Measurements from ENCODE around the gene HUNK.

HUNK gene

GRCh38 chr21:31879241-31879650 is 6.4 kb downstream of the HUNK start:
- Histone ChIP-seq H3K4me1 (ENCODE audit: control insufficient read depth in 2 of 2, insufficient read depth in 2 of 2, low read length in 2 of 2) (peaks cover 7 to 12% of the 10 kb centered on the region in 2 donors), H3K27me3 (ENCODE audit: control insufficient read depth in 2 of 2, insufficient read depth in 2 of 2, low read length in 2 of 2) (no peaks in the 10 kb centered on the region), H3K4me3 (ENCODE audit: low read length in 2 of 2) (no peak overlapping the region), H3K9ac (ENCODE audit: low read depth in 1 of 2, low read length in 2 of 2) (no peak overlapping the region), H3K9me3 (ENCODE audit: control insufficient read depth in 2 of 2, low read length in 2 of 2) (no peaks in the 10 kb centered on the region), H3K36me3 (ENCODE audit: control insufficient read depth in 2 of 2, insufficient read depth in 2 of 2, low read length in 2 of 2) (no peaks in the 10 kb centered on the region), H3K27ac (ENCODE audit: low read depth in 2 of 2, low read length in 2 of 2) (no peak overlapping the region)

- Histone ChIP-seq H3K9me3 (ENCODE audit: control insufficient read depth in 2 of 2, low read length in 2 of 2) (no peaks in the 10 kb centered on the region), H3K27ac (ENCODE audit: low read depth in 2 of 2, low read length in 2 of 2) (no peak overlapping the region), H3K27me3 (ENCODE audit: control insufficient read depth in 2 of 2, insufficient read depth in 2 of 2, low read length in 2 of 2) (no peaks in the 10 kb centered on the region), H3K4me3 (ENCODE audit: low read length in 2 of 2) (no peak overlapping the region), H3K36me3 (ENCODE audit: control insufficient read depth in 2 of 2, insufficient read depth in 2 of 2, low read length in 2 of 2) (no peaks in the 10 kb centered on the region), H3K4me1 (ENCODE audit: control insufficient read depth in 2 of 2, insufficient read depth in 2 of 2, low read length in 2 of 2) (peaks cover 7% of the 10 kb centered on the region in 2 donors), H3K9ac (ENCODE audit: low read depth in 1 of 2, low read length in 2 of 2) (no peak overlapping the region)
Observed at GRCh38 chr21:31879911-31880310, 7.1 kb downstream of the HUNK start.

- no peak overlapping the region for H3K4me3 ChIP-seq (ENCODE audit: low read length in 2 of 2)
- no peak overlapping the region for H3K27ac ChIP-seq (ENCODE audit: low read depth in 2 of 2, low read length in 2 of 2)
- no peaks in the 10 kb centered on the region for H3K27me3 ChIP-seq (ENCODE audit: control insufficient read depth in 2 of 2, insufficient read depth in 2 of 2, low read length in 2 of 2)
- H3K36me3 ChIP-seq (ENCODE audit: control insufficient read depth in 2 of 2, insufficient read depth in 2 of 2, low read length in 2 of 2) = no peaks in the 10 kb centered on the region
- H3K9ac ChIP-seq (ENCODE audit: low read depth in 1 of 2, low read length in 2 of 2) = no peak overlapping the region
- no peaks in the 10 kb centered on the region for H3K9me3 ChIP-seq (ENCODE audit: control insufficient read depth in 2 of 2, low read length in 2 of 2)
- H3K4me1 ChIP-seq (ENCODE audit: control insufficient read depth in 2 of 2, insufficient read depth in 2 of 2, low read length in 2 of 2) = no peaks in the 10 kb centered on the region
Observed at GRCh38 chr21:31880816-31881215, 8.0 kb downstream of the HUNK start.

- Histone ChIP-seq H3K4me1 (ENCODE audit: control insufficient read depth in 2 of 2, insufficient read depth in 2 of 2, low read length in 2 of 2) (no peaks in the 10 kb centered on the region), H3K9me3 (ENCODE audit: control insufficient read depth in 2 of 2, low read length in 2 of 2) (no peaks in the 10 kb centered on the region), H3K27me3 (ENCODE audit: control insufficient read depth in 2 of 2, insufficient read depth in 2 of 2, low read length in 2 of 2) (no peaks in the 10 kb centered on the region), H3K27ac (ENCODE audit: low read depth in 2 of 2, low read length in 2 of 2) (no peak overlapping the region), H3K9ac (ENCODE audit: low read depth in 1 of 2, low read length in 2 of 2) (no peak overlapping the region), H3K36me3 (ENCODE audit: control insufficient read depth in 2 of 2, insufficient read depth in 2 of 2, low read length in 2 of 2) (no peaks in the 10 kb centered on the region), H3K4me3 (ENCODE audit: low read length in 2 of 2) (no peak overlapping the region)
Observed at GRCh38 chr21:31882711-31883110, 9.9 kb downstream of the HUNK start.

GRCh38 chr21:31885146-31885545 is 12.3 kb downstream of the HUNK start:
- H3K4me1 ChIP-seq (ENCODE audit: control insufficient read depth in 2 of 2, insufficient read depth in 2 of 2, low read length in 2 of 2) = peaks cover 0 to 3% of the 10 kb centered on the region in 2 donors
- H3K36me3 ChIP-seq (ENCODE audit: control insufficient read depth in 2 of 2, insufficient read depth in 2 of 2, low read length in 2 of 2) = no peaks in the 10 kb centered on the region
- H3K4me3 ChIP-seq (ENCODE audit: low read length in 2 of 2) = no peak overlapping the region
- no peaks in the 10 kb centered on the region for H3K9me3 ChIP-seq (ENCODE audit: control insufficient read depth in 2 of 2, low read length in 2 of 2)
- H3K27me3 ChIP-seq (ENCODE audit: control insufficient read depth in 2 of 2, insufficient read depth in 2 of 2, low read length in 2 of 2) = no peaks in the 10 kb centered on the region
- H3K27ac ChIP-seq (ENCODE audit: low read depth in 2 of 2, low read length in 2 of 2) = no peak overlapping the region
- H3K9ac ChIP-seq (ENCODE audit: low read depth in 1 of 2, low read length in 2 of 2) = no peak overlapping the region

GRCh38 chr21:31886915-31887314 is 14.1 kb downstream of the HUNK start:
- no peaks in the 10 kb centered on the region for H3K9me3 ChIP-seq (ENCODE audit: control insufficient read depth in 2 of 2, low read length in 2 of 2)
- H3K4me3 ChIP-seq (ENCODE audit: low read length in 2 of 2) = no peak overlapping the region
- H3K27me3 ChIP-seq (ENCODE audit: control insufficient read depth in 2 of 2, insufficient read depth in 2 of 2, low read length in 2 of 2) = no peaks in the 10 kb centered on the region
- H3K27ac ChIP-seq (ENCODE audit: low read depth in 2 of 2, low read length in 2 of 2) = no peak overlapping the region
- peaks cover 0 to 3% of the 10 kb centered on the region in 2 donors for H3K4me1 ChIP-seq (ENCODE audit: control insufficient read depth in 2 of 2, insufficient read depth in 2 of 2, low read length in 2 of 2)
- no peak overlapping the region for H3K9ac ChIP-seq (ENCODE audit: low read depth in 1 of 2, low read length in 2 of 2)
- no peaks in the 10 kb centered on the region for H3K36me3 ChIP-seq (ENCODE audit: control insufficient read depth in 2 of 2, insufficient read depth in 2 of 2, low read length in 2 of 2)

- no peaks in the 10 kb centered on the region for H3K36me3 ChIP-seq (ENCODE audit: control insufficient read depth in 2 of 2, insufficient read depth in 2 of 2, low read length in 2 of 2)
- H3K4me1 ChIP-seq (ENCODE audit: control insufficient read depth in 2 of 2, insufficient read depth in 2 of 2, low read length in 2 of 2) = peaks cover 0 to 3% of the 10 kb centered on the region in 2 donors
- no peak overlapping the region for H3K9ac ChIP-seq (ENCODE audit: low read depth in 1 of 2, low read length in 2 of 2)
- H3K4me3 ChIP-seq (ENCODE audit: low read length in 2 of 2) = no peak overlapping the region
- H3K27ac ChIP-seq (ENCODE audit: low read depth in 2 of 2, low read length in 2 of 2) = no peak overlapping the region
- no peaks in the 10 kb centered on the region for H3K9me3 ChIP-seq (ENCODE audit: control insufficient read depth in 2 of 2, low read length in 2 of 2)
- H3K27me3 ChIP-seq (ENCODE audit: control insufficient read depth in 2 of 2, insufficient read depth in 2 of 2, low read length in 2 of 2) = no peaks in the 10 kb centered on the region
Observed at GRCh38 chr21:31887391-31887841, 14.6 kb downstream of the HUNK start.

- Histone ChIP-seq H3K27ac (ENCODE audit: low read depth in 2 of 2, low read length in 2 of 2) (no peak overlapping the region), H3K4me3 (ENCODE audit: low read length in 2 of 2) (peak overlapping the region; percentile 40 to 59), H3K4me1 (ENCODE audit: control insufficient read depth in 2 of 2, insufficient read depth in 2 of 2, low read length in 2 of 2) (peaks cover 0 to 3% of the 10 kb centered on the region in 2 donors), H3K9me3 (ENCODE audit: control insufficient read depth in 2 of 2, low read length in 2 of 2) (no peaks in the 10 kb centered on the region), H3K36me3 (ENCODE audit: control insufficient read depth in 2 of 2, insufficient read depth in 2 of 2, low read length in 2 of 2) (no peaks in the 10 kb centered on the region), H3K9ac (ENCODE audit: low read depth in 1 of 2, low read length in 2 of 2) (peak overlapping the region; percentile 19 to 58), H3K27me3 (ENCODE audit: control insufficient read depth in 2 of 2, insufficient read depth in 2 of 2, low read length in 2 of 2) (no peaks in the 10 kb centered on the region)
Observed at GRCh38 chr21:31888936-31889371, 16.1 kb downstream of the HUNK start.

- Histone ChIP-seq H3K4me3 (ENCODE audit: low read length in 2 of 2) (no peak overlapping the region), H3K27me3 (ENCODE audit: control insufficient read depth in 2 of 2, insufficient read depth in 2 of 2, low read length in 2 of 2) (no peaks in the 10 kb centered on the region), H3K9me3 (ENCODE audit: control insufficient read depth in 2 of 2, low read length in 2 of 2) (no peaks in the 10 kb centered on the region), H3K4me1 (ENCODE audit: control insufficient read depth in 2 of 2, insufficient read depth in 2 of 2, low read length in 2 of 2) (peaks cover 0 to 3% of the 10 kb centered on the region in 2 donors), H3K36me3 (ENCODE audit: control insufficient read depth in 2 of 2, insufficient read depth in 2 of 2, low read length in 2 of 2) (no peaks in the 10 kb centered on the region), H3K9ac (ENCODE audit: low read depth in 1 of 2, low read length in 2 of 2) (no peak overlapping the region), H3K27ac (ENCODE audit: low read depth in 2 of 2, low read length in 2 of 2) (no peak overlapping the region)
Observed at GRCh38 chr21:31889460-31889859, 16.6 kb downstream of the HUNK start.

- Histone ChIP-seq H3K9me3 (ENCODE audit: control insufficient read depth in 2 of 2, low read length in 2 of 2) (no peaks in the 10 kb centered on the region), H3K4me3 (ENCODE audit: low read length in 2 of 2) (no peak overlapping the region), H3K36me3 (ENCODE audit: control insufficient read depth in 2 of 2, insufficient read depth in 2 of 2, low read length in 2 of 2) (no peaks in the 10 kb centered on the region), H3K4me1 (ENCODE audit: control insufficient read depth in 2 of 2, insufficient read depth in 2 of 2, low read length in 2 of 2) (peaks cover 3% of the 10 kb centered on the region in 2 donors), H3K27me3 (ENCODE audit: control insufficient read depth in 2 of 2, insufficient read depth in 2 of 2, low read length in 2 of 2) (no peaks in the 10 kb centered on the region), H3K9ac (ENCODE audit: low read depth in 1 of 2, low read length in 2 of 2) (no peak overlapping the region), H3K27ac (ENCODE audit: low read depth in 2 of 2, low read length in 2 of 2) (no peak overlapping the region)
Observed at GRCh38 chr21:31892686-31893085, 19.9 kb downstream of the HUNK start.
